ENCODE data around the gene IQCN. TPM values are rescaled to one million over a fixed set of nuclear protein-coding genes. Genes with fewer than 3 reads are reported as not detected.
A peak's percentile ranks its signal among the peaks of the same experiment; 100 is the strongest.

Gene IQCN
- total and polyA plus RNA-seq, 2 donors (not counting 1 experiment from before 2014, with no cell fraction given) = 52.0 to 63.6 TPM

GRCh38 chr19:18304208-18304457 is 29.9 kb upstream of the IQCN start:
- DNase-seq = peak; percentile 46
- peak overlapping the region; percentile 100 for H3K27ac Mint-ChIP-seq
- peak overlapping the region; percentile 98 to 99 for H3K27ac ChIP-seq (ENCODE audit: low read length in 2 of 2)
- no peaks in the 10 kb centered on the region for H3K27me3 ChIP-seq (replicated peaks in 1 of 4; ENCODE audit: control extremely low read depth in 1 of 4, control insufficient read depth in 3 of 4, insufficient read depth in 4 of 4, low read length in 3 of 4)
- TF ChIP-seq EZH2 (IDR thresholded peaks at IDR 0.05; ENCODE audit: borderline replicate concordance, insufficient read depth, low read depth, low read length, poor library complexity, severe bottlenecking) = no peak
- TF ChIP-seq, protein P1, sequence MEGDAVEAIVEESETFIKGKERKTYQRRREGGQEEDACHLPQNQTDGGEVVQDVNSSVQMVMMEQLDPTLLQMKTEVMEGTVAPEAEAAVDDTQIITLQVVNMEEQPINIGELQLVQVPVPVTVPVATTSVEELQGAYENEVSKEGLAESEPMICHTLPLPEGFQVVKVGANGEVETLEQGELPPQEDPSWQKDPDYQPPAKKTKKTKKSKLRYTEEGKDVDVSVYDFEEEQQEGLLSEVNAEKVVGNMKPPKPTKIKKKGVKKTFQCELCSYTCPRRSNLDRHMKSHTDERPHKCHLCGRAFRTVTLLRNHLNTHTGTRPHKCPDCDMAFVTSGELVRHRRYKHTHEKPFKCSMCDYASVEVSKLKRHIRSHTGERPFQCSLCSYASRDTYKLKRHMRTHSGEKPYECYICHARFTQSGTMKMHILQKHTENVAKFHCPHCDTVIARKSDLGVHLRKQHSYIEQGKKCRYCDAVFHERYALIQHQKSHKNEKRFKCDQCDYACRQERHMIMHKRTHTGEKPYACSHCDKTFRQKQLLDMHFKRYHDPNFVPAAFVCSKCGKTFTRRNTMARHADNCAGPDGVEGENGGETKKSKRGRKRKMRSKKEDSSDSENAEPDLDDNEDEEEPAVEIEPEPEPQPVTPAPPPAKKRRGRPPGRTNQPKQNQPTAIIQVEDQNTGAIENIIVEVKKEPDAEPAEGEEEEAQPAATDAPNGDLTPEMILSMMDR (IDR thresholded peaks at IDR 0.05) = no peak
- CTCF ChIA-PET = interaction anchor here (1.0 to 5.5 kb wide), 8 partner anchors 10 to 49 kb away, joined by 3 to 167 read pairs (median 9); partner anchors contain the start of genes JUND and LSM4
- POLR2A ChIA-PET = interaction anchor here (0.5 to 5.5 kb wide), 9 partner anchors 12 to 304 kb away, joined by 3 to 224 read pairs (median 7); partner anchors contain the start of genes JUND and LSM4
- 8% methylated on average over 2 of the region's 2 CpGs for WGBS (ENCODE audit: insufficient coverage)
- peaks cover 44 to 68% of the 10 kb centered on the region in 2 donors for H3K4me1 ChIP-seq (ENCODE audit: control insufficient read depth in 2 of 2, insufficient read depth in 2 of 2, low read length in 2 of 2)
- H3K27me3 Mint-ChIP-seq = no peaks in the 10 kb centered on the region
- H3K9me3 ChIP-seq (ENCODE audit: control extremely low read depth in 1 of 3, control insufficient read depth in 2 of 3, insufficient read depth in 1 of 3, low read length in 2 of 3) = no peaks in the 10 kb centered on the region
- peaks cover 9% of the 10 kb centered on the region for H3K79me2 ChIP-seq (ENCODE audit: control insufficient read depth, insufficient read depth, low read length)
- H3K4me2 ChIP-seq (replicated peaks; ENCODE audit: low read depth, low read length, poor library complexity, severe bottlenecking) = peak overlapping the region; percentile 96
- H3K4me1 Mint-ChIP-seq = peaks cover 44% of the 10 kb centered on the region
- peaks cover 0 to 8% of the 10 kb centered on the region in 2 experiments for H3K36me3 ChIP-seq (replicated peaks in 1 of 2; ENCODE audit: control extremely low read depth in 1 of 2, control insufficient read depth in 1 of 2, extremely low read depth in 1 of 2, insufficient read depth in 2 of 2, low read length in 1 of 2)
- H3K9ac ChIP-seq (ENCODE audit: low read length) = peak overlapping the region; percentile 73
- H3K9me3 Mint-ChIP-seq (ENCODE audit: insufficient read depth) = no peaks in the 10 kb centered on the region
- peak overlapping the region; percentile 95 for H3K4me3 Mint-ChIP-seq
- H4K20me1 ChIP-seq (ENCODE audit: control insufficient read depth, insufficient read depth, low read length, poor library complexity, severe bottlenecking) = no peaks in the 10 kb centered on the region
- H3K4me3 ChIP-seq (ENCODE audit: control extremely low read depth in 1 of 5, extremely low read depth in 1 of 5, insufficient read depth in 1 of 5, low read depth in 2 of 5, low read length in 4 of 5) = peak overlapping the region in 4 of 5 experiments; percentile 51 to 60 (median 54)
- ATAC-seq (ENCODE audit: low read depth) = no peak
- intact Hi-C loops (cut with micrococcal nuclease) = loop anchor here (1.0 kb wide), 1 partner anchor 10 kb away; no protein-coding TSS in a partner anchor
- peak overlapping the region; percentile 57 for H2AFZ ChIP-seq (ENCODE audit: insufficient read depth, low read depth, low read length, poor library complexity, severe bottlenecking)

GRCh38 chr19:18301718-18302111 is 27.5 kb upstream of the IQCN start:
- no peak overlapping the region for H3K4me2 ChIP-seq (replicated peaks; ENCODE audit: low read depth, low read length, poor library complexity, severe bottlenecking)
- H2AFZ ChIP-seq (ENCODE audit: insufficient read depth, low read depth, low read length, poor library complexity, severe bottlenecking) = no peak overlapping the region
- peaks cover 34% of the 10 kb centered on the region for H3K4me1 Mint-ChIP-seq
- H3K4me1 ChIP-seq (ENCODE audit: control insufficient read depth in 2 of 2, insufficient read depth in 2 of 2, low read length in 2 of 2) = peaks cover 31 to 47% of the 10 kb centered on the region in 2 donors
- H3K27ac ChIP-seq (ENCODE audit: low read length in 2 of 2) = peak overlapping the region; percentile 30 to 70
- POLR2A ChIA-PET = interaction anchor here (0.6 to 5.5 kb wide), 4 partner anchors 10 to 113 kb away, joined by 3 to 224 read pairs (median 109); partner anchors contain the start of gene JUND
- peak overlapping the region; percentile 84 for H3K27ac Mint-ChIP-seq
- peak overlapping the region; percentile 16 for H3K4me3 Mint-ChIP-seq
- H3K9me3 Mint-ChIP-seq (ENCODE audit: insufficient read depth) = no peaks in the 10 kb centered on the region
- H3K4me3 ChIP-seq (ENCODE audit: control extremely low read depth in 1 of 5, extremely low read depth in 1 of 5, insufficient read depth in 1 of 5, low read depth in 2 of 5, low read length in 4 of 5) = no peak overlapping the region
- no peaks in the 10 kb centered on the region for H3K9me3 ChIP-seq (ENCODE audit: control extremely low read depth in 1 of 3, control insufficient read depth in 2 of 3, insufficient read depth in 1 of 3, low read length in 2 of 3)
- CTCF ChIA-PET = interaction anchor here (0.9 to 5.5 kb wide), 4 partner anchors 9 to 22 kb away, joined by 3 to 167 read pairs (median 5); partner anchors contain the start of genes JUND and LSM4
- no peaks in the 10 kb centered on the region for H4K20me1 ChIP-seq (ENCODE audit: control insufficient read depth, insufficient read depth, low read length, poor library complexity, severe bottlenecking)
- H3K27me3 Mint-ChIP-seq = no peaks in the 10 kb centered on the region
- 100% methylated on average over 2 of the region's 4 CpGs for WGBS (ENCODE audit: insufficient coverage)
- no peaks in the 10 kb centered on the region for H3K36me3 ChIP-seq (replicated peaks in 1 of 2; ENCODE audit: control extremely low read depth in 1 of 2, control insufficient read depth in 1 of 2, extremely low read depth in 1 of 2, insufficient read depth in 2 of 2, low read length in 1 of 2)
- intact Hi-C loops (cut with micrococcal nuclease) = no loop called here
- no peaks in the 10 kb centered on the region for H3K27me3 ChIP-seq (replicated peaks in 1 of 4; ENCODE audit: control extremely low read depth in 1 of 4, control insufficient read depth in 3 of 4, insufficient read depth in 4 of 4, low read length in 3 of 4)
- TF ChIP-seq, protein P1 (IDR thresholded peaks at IDR 0.05) = no peak
- TF ChIP-seq EZH2 (IDR thresholded peaks at IDR 0.05; ENCODE audit: borderline replicate concordance, insufficient read depth, low read depth, low read length, poor library complexity, severe bottlenecking) = no peak
- H3K79me2 ChIP-seq (ENCODE audit: control insufficient read depth, insufficient read depth, low read length) = peaks cover 11% of the 10 kb centered on the region
- no peak for ATAC-seq (ENCODE audit: low read depth)
- H3K9ac ChIP-seq (ENCODE audit: low read length) = no peak overlapping the region
- DNase-seq = no peak
